CD4-positive, alpha-beta T cell (primary cell): ENCODE results near the gene ATG10. TPM values are rescaled to one million over a fixed set of nuclear protein-coding genes. Genes with fewer than 3 reads are reported as not detected.
A peak's percentile ranks its signal among the peaks of the same experiment; 100 is the strongest.

Source experiments
- ATAC-seq: fragments of 200-7000 bp; cut with Tn5 transposase; one replicate; pipeline ENCODE4 v1.10.0; 2022; ENCODE audit warnings: mild to moderate bottlenecking; ENCODE audit not compliant: poor library complexity
- CTCF ChIA-PET: fragments of 350-600 bp; sonication (Branson Sonifier 250); formaldehyde crosslinking; loops from one replicate; lab custom pipeline; 2021; ENCODE audit warnings: antibody characterized with exemption, inconsistent platforms; lab: Charles Lee
- POLR2A ChIA-PET: fragments of 350-600 bp; sonication (Branson Sonifier 250); formaldehyde crosslinking; loops from one replicate; lab custom pipeline; 2021; ENCODE audit warnings: antibody characterized with exemption, inconsistent platforms; lab: Charles Lee
- DNase-seq, 14 experiments: peaks; one replicate each; pipeline ENCODE4 v3.0.0-alpha.2; 2013 to 2020; ENCODE audit warnings: mixed read lengths in 2 of 14
- H3K27ac ChIP-seq, 2 donors: one replicate each; pipeline versions ENCODE4 v1.5.1 to v1.7.0; 2013; ENCODE audit warnings: low read length in 2 of 2, low read depth in 1 of 2, mild to moderate bottlenecking in 1 of 2
- H3K27me3 ChIP-seq, 2 experiments: 1 replicate in 1 of 2; 2 replicates in 1 of 2; pipeline versions ENCODE4 v1.6.1 to v1.7.0; 2013; ENCODE audit warnings: low read length in 2 of 2, control low read depth in 1 of 2, mild to moderate bottlenecking in 1 of 2, moderate library complexity in 1 of 2; ENCODE audit not compliant: insufficient read depth in 2 of 2, control insufficient read depth in 1 of 2
- H3K36me3 ChIP-seq: one replicate; pipeline ENCODE4 v1.6.1; 2013; ENCODE audit warnings: low read length, control low read depth; ENCODE audit not compliant: insufficient read depth
- H3K4me1 ChIP-seq: one replicate; pipeline ENCODE4 v1.6.1; 2013; ENCODE audit warnings: low read length, control low read depth; ENCODE audit not compliant: insufficient read depth
- H3K4me3 ChIP-seq: one replicate; pipeline ENCODE4 v1.5.1; 2013; ENCODE audit warnings: mild to moderate bottlenecking, low read length, moderate library complexity
- H3K9me3 ChIP-seq, 2 experiments: 1 replicate in 1 of 2; 2 replicates in 1 of 2; pipeline versions ENCODE4 v1.6.1 to v1.7.0; 2013; ENCODE audit warnings: low read length in 2 of 2, mild to moderate bottlenecking in 2 of 2, control low read depth in 1 of 2, moderate library complexity in 1 of 2; ENCODE audit not compliant: control insufficient read depth in 1 of 2, insufficient read depth in 1 of 2
- H3K27ac Mint-ChIP-seq: one replicate; pipeline ENCODE4 v1.8.0; 2020; ENCODE audit warnings: mixed read lengths
- H3K27me3 Mint-ChIP-seq: one replicate; pipeline ENCODE4 v1.8.0; 2021; ENCODE audit warnings: mixed read lengths
- H3K36me3 Mint-ChIP-seq: one replicate; pipeline ENCODE4 v1.8.0; 2021; ENCODE audit warnings: low read depth, mixed read lengths
- H3K4me1 Mint-ChIP-seq: one replicate; pipeline ENCODE4 v1.8.0; 2021; ENCODE audit warnings: low read depth, mixed read lengths
- H3K4me3 Mint-ChIP-seq: one replicate; pipeline ENCODE4 v1.8.0; 2020; ENCODE audit warnings: mild to moderate bottlenecking, mixed read lengths
- H3K9me3 Mint-ChIP-seq: one replicate; pipeline ENCODE4 v1.8.0; 2020; ENCODE audit warnings: mixed read lengths
- intact Hi-C, 2 experiments: fragments of 100-400 bp; cut with DNase I in 1 of 2; cut with micrococcal nuclease in 1 of 2; formaldehyde crosslinking; loops; one replicate each; pipeline versions ENCODE4 v1.15.1 to v1.9.0; 2023 to 2025; cut with DNase I, micrococcal nuclease
- total RNA-seq, 174 experiments: library from RNA in 2 of 174; stranded (reverse) in 2 of 174; gene quantifications; one replicate each; pipeline ENCODE4 v1.2.3 and lab custom pipeline; 2021 to 2026
- TF ChIP-seq, protein P1 (sequence below): fragments of 200-600 bp; IDR thresholded peaks from one replicate; pipeline ENCODE4 v1.8.0; 2022; ENCODE audit warnings: antibody characterized with exemption, mild to moderate bottlenecking

ATG10 gene
- total RNA-seq, 2 experiments from 2014 or later, result 4.7 to 5.3 TPM

- H3K27me3 ChIP-seq, result no peaks in the 10 kb centered on the region
- DNase-seq (no peak), ATAC-seq (no peak)
- no peak overlapping the region for H3K27ac ChIP-seq
- ChIA-PET POLR2A (no interaction called here), CTCF (no interaction called here)
- H3K4me1 ChIP-seq, result no peaks in the 10 kb centered on the region
- intact Hi-C loops, result loop anchor here in 1 of 2 experiments (5.0 to 10.0 kb wide), 2 partner anchors 316 to 413 kb away; partner anchors contain the start of gene SSBP2
- H3K27me3 Mint-ChIP-seq, result no peaks in the 10 kb centered on the region
- TF ChIP-seq, protein P1, sequence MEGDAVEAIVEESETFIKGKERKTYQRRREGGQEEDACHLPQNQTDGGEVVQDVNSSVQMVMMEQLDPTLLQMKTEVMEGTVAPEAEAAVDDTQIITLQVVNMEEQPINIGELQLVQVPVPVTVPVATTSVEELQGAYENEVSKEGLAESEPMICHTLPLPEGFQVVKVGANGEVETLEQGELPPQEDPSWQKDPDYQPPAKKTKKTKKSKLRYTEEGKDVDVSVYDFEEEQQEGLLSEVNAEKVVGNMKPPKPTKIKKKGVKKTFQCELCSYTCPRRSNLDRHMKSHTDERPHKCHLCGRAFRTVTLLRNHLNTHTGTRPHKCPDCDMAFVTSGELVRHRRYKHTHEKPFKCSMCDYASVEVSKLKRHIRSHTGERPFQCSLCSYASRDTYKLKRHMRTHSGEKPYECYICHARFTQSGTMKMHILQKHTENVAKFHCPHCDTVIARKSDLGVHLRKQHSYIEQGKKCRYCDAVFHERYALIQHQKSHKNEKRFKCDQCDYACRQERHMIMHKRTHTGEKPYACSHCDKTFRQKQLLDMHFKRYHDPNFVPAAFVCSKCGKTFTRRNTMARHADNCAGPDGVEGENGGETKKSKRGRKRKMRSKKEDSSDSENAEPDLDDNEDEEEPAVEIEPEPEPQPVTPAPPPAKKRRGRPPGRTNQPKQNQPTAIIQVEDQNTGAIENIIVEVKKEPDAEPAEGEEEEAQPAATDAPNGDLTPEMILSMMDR, result no peak
- H3K9me3 Mint-ChIP-seq, result no peaks in the 10 kb centered on the region
- H3K27ac Mint-ChIP-seq, result no peak overlapping the region
- H3K9me3 ChIP-seq, result no peaks in the 10 kb centered on the region
- H3K4me3 ChIP-seq, result no peak overlapping the region
- no peaks in the 10 kb centered on the region for H3K36me3 Mint-ChIP-seq
- H3K4me1 Mint-ChIP-seq, result peaks cover 12% of the 10 kb centered on the region
- no peak overlapping the region for H3K4me3 Mint-ChIP-seq
- H3K36me3 ChIP-seq, result no peaks in the 10 kb centered on the region
These were observed 196.5 kb downstream of the ATG10 start for GRCh38 chr5:82168294-82168693.

GRCh38 chr5:82169892-82170291, 198.1 kb downstream of the ATG10 start:
- Mint-ChIP-seq H3K4me1 (peaks cover 12% of the 10 kb centered on the region), H3K36me3 (no peaks in the 10 kb centered on the region), H3K27ac (no peak overlapping the region), H3K27me3 (no peaks in the 10 kb centered on the region), H3K9me3 (no peaks in the 10 kb centered on the region), H3K4me3 (no peak overlapping the region)
- POLR2A ChIA-PET, result no interaction called here
- DNase-seq (no peak), ATAC-seq (no peak)
- CTCF ChIA-PET, result interaction anchor here (1.5 kb wide), 1 partner anchor 55 kb away, joined by 4 read pairs; no protein-coding TSS in a partner anchor
- TF ChIP-seq, protein P1, result no peak
- H3K4me1 ChIP-seq, result no peaks in the 10 kb centered on the region
- H3K4me3 ChIP-seq, result no peak overlapping the region
- no peak overlapping the region for H3K27ac ChIP-seq
- H3K27me3 ChIP-seq, result no peaks in the 10 kb centered on the region
- no peaks in the 10 kb centered on the region for H3K36me3 ChIP-seq
- intact Hi-C loops, result loop anchor here (5.0 to 10.0 kb wide), 3 partner anchors 318 to 1395 kb away; partner anchors contain the start of gene SSBP2 (in 1 of the 2)
- H3K9me3 ChIP-seq, result no peaks in the 10 kb centered on the region

DNA sequence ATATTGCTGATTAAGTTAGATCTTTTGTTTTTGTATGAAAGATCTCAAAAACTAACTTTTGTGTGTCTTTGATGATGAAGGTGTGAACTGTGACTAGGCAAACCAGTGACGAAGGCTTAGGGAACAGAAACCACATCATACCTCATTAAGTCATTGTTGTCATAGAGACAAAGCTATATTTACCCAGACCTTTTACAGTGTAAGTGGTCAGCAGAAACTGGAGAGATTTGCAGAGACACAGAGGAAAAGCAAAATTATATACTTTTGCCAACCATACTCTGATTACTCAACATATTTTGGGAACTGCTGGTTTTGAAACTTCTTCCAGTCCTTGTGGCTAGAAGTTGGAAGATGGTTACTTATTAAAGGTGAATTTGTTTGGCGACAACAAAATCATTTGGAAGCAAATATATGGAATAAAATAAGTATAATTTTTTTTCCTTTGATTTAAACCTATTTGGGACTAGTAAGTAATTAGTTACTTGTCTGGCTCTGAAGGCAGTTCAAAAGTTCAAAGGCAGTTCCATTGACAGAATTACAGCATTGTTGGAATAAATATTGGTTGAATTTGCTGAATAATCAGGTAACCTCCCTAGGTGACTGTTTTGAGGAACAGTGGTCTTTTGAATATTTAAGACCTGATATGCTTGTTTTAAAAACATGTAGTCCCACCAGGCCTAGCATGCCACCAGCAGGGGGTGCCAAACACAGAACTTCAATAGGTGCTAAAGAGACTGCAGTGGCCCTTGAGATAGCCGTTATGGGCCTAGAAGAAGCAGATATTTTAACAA, 202.5 kb downstream of the ATG10 start:
- intact Hi-C loops, result loop anchor here in 1 of 2 experiments (10.0 kb wide), 1 partner anchor 1390 kb away; no protein-coding TSS in a partner anchor
- Histone ChIP-seq H3K36me3 (no peaks in the 10 kb centered on the region), H3K9me3 (no peaks in the 10 kb centered on the region), H3K27me3 (no peaks in the 10 kb centered on the region), H3K27ac (no peak overlapping the region), H3K4me1 (no peaks in the 10 kb centered on the region), H3K4me3 (no peak overlapping the region)
- DNase-seq, result peak; percentile 20 to 66 (median 42)
- no peaks in the 10 kb centered on the region for H3K9me3 Mint-ChIP-seq
- H3K4me1 Mint-ChIP-seq, result no peaks in the 10 kb centered on the region
- H3K27me3 Mint-ChIP-seq, result no peaks in the 10 kb centered on the region
- no peak overlapping the region for H3K27ac Mint-ChIP-seq
- no peak overlapping the region for H3K4me3 Mint-ChIP-seq
- POLR2A ChIA-PET, result no interaction called here
- ATAC-seq, result peak; percentile 52
- TF ChIP-seq, protein P1, result peak; percentile 76
- H3K36me3 Mint-ChIP-seq, result peaks cover 7% of the 10 kb centered on the region
- CTCF ChIA-PET, result no interaction called here
